Measurements from ENCODE around the gene PJA2. TPM values are rescaled to one million over a fixed set of nuclear protein-coding genes. Genes with fewer than 3 reads are reported as not detected.

Gene PJA2
- total and polyA plus RNA-seq, 2 donors (not counting 3 experiments of a cell fraction or from before 2014, with no cell fraction given), result 24.4 to 64.9 TPM

DNA sequence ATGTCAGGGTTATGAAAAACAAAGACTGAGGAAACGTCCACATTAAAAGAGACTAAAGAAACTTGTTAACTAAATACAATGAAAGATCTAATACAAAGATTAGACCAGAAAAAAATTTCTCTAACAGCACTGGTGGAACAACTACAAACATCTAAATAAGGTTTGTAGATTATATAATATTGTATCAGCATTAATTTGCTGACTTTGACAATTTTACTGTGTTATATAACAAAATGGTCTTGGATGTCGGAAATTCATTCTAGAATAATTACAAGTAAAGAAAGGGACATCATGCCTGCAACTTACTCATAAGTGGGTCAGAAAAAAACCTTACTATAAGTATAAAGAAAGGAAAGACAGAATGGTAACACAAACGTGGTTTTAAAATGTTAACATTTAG lies 50.1 kb downstream of the PJA2 start:
- no peak overlapping the region for H3K4me3 ChIP-seq (replicated peaks in 1 of 3; ENCODE audit: insufficient read depth in 1 of 3, low read depth in 1 of 3, low read length in 3 of 3)
- no peak overlapping the region for H3K4me2 ChIP-seq (ENCODE audit: insufficient read depth, low read length)
- peaks cover under 1% of the 10 kb centered on the region for H4K20me1 ChIP-seq (replicated peaks; ENCODE audit: control insufficient read depth, extremely low read depth, insufficient read depth, low read length)
- DNase-seq (ENCODE audit: low read depth, low spot score) (no peak), FAIRE-seq (no peak)
- peaks cover 1% of the 10 kb centered on the region for H3K79me2 ChIP-seq (ENCODE audit: control insufficient read depth, insufficient read depth, low read length)
- CTCF ChIA-PET, result no interaction called here
- TF ChIP-seq FOS (IDR thresholded peaks at IDR 0.05; ENCODE audit: borderline replicate concordance, insufficient read depth, low read length) (no peak), POLR2A (IDR thresholded peaks at IDR 0.05; ENCODE audit: low read depth, low read length) (no peak), POLR2AphosphoS5 (IDR thresholded peaks at IDR 0.05; ENCODE audit: insufficient read depth, low read depth, low read length) (no peak)
- TF ChIP-seq, protein P1, sequence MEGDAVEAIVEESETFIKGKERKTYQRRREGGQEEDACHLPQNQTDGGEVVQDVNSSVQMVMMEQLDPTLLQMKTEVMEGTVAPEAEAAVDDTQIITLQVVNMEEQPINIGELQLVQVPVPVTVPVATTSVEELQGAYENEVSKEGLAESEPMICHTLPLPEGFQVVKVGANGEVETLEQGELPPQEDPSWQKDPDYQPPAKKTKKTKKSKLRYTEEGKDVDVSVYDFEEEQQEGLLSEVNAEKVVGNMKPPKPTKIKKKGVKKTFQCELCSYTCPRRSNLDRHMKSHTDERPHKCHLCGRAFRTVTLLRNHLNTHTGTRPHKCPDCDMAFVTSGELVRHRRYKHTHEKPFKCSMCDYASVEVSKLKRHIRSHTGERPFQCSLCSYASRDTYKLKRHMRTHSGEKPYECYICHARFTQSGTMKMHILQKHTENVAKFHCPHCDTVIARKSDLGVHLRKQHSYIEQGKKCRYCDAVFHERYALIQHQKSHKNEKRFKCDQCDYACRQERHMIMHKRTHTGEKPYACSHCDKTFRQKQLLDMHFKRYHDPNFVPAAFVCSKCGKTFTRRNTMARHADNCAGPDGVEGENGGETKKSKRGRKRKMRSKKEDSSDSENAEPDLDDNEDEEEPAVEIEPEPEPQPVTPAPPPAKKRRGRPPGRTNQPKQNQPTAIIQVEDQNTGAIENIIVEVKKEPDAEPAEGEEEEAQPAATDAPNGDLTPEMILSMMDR (IDR thresholded peaks at IDR 0.05; ENCODE audit: extremely low read depth in 1 of 2, insufficient read depth in 1 of 2, low read depth in 1 of 2, low read length in 2 of 2), result no peak
- no peaks in the 10 kb centered on the region for H3K4me1 ChIP-seq (ENCODE audit: control insufficient read depth, extremely low read depth, insufficient read depth, low read length)
- BruUV-seq (replicated peaks), result no TSS peak
- H3K27ac ChIP-seq (ENCODE audit: insufficient read depth, low read depth, low read length), result no peak overlapping the region
- H3K36me3 ChIP-seq (ENCODE audit: control insufficient read depth in 2 of 2, extremely low read depth in 1 of 2, insufficient read depth in 2 of 2, low read length in 2 of 2), result peaks cover 0 to 3% of the 10 kb centered on the region in 2 experiments
- no peaks in the 10 kb centered on the region for H3K9me1 ChIP-seq (replicated peaks; ENCODE audit: control insufficient read depth, extremely low read depth, insufficient read depth, low read length)
- dilution Hi-C loops (cut with MboI; ENCODE audit: extremely low pct_ligation_motif_present, low sequenced_read_pairs) (no loop called here), intact Hi-C loops (cut with micrococcal nuclease) (no loop called here)
- POLR2A ChIA-PET, result no interaction called here
- no peaks in the 10 kb centered on the region for H3K27me3 ChIP-seq (ENCODE audit: control insufficient read depth in 2 of 2, insufficient read depth in 2 of 2, low read length in 2 of 2)
- H2AFZ ChIP-seq (ENCODE audit: low read depth, low read length), result no peak overlapping the region
- H3K9me3 ChIP-seq (replicated peaks; ENCODE audit: control insufficient read depth, insufficient read depth, low read length), result no peaks in the 10 kb centered on the region
- H3K9ac ChIP-seq (replicated peaks; ENCODE audit: extremely low read depth, insufficient read depth, low read length), result no peak overlapping the region

DNA sequence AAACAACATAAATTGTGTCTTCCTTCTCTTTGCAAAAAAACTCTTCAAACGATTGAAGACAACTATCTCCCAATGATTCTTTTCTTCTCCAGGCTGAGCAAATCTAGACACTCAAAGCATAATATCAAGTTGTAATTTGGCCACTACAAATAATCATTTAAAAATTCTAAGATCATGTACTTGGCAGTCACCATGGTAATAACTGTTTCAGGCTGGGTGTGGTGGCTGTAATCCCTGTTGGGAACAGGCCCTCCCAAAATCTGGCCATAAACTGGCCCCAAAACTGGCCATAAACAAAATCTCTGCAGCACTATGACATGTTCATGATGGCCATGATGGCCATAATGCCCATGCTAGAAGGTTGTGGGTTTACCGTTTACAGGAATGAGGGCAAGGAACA lies 52.0 kb downstream of the PJA2 start:
- no peak overlapping the region for H3K9ac ChIP-seq (replicated peaks; ENCODE audit: extremely low read depth, insufficient read depth, low read length)
- no peaks in the 10 kb centered on the region for H3K4me1 ChIP-seq (ENCODE audit: control insufficient read depth, extremely low read depth, insufficient read depth, low read length)
- no peaks in the 10 kb centered on the region for H4K20me1 ChIP-seq (replicated peaks; ENCODE audit: control insufficient read depth, extremely low read depth, insufficient read depth, low read length)
- DNase-seq (ENCODE audit: low read depth, low spot score) (no peak), FAIRE-seq (no peak)
- BruUV-seq (replicated peaks), result no TSS peak
- ChIA-PET CTCF (no interaction called here), POLR2A (no interaction called here)
- dilution Hi-C loops (cut with MboI; ENCODE audit: extremely low pct_ligation_motif_present, low sequenced_read_pairs), result no loop called here
- no peaks in the 10 kb centered on the region for H3K27me3 ChIP-seq (ENCODE audit: control insufficient read depth in 2 of 2, insufficient read depth in 2 of 2, low read length in 2 of 2)
- no peak overlapping the region for H2AFZ ChIP-seq (ENCODE audit: low read depth, low read length)
- no peak overlapping the region for H3K4me3 ChIP-seq (replicated peaks in 1 of 3; ENCODE audit: insufficient read depth in 1 of 3, low read depth in 1 of 3, low read length in 3 of 3)
- peaks cover 1% of the 10 kb centered on the region for H3K79me2 ChIP-seq (ENCODE audit: control insufficient read depth, insufficient read depth, low read length)
- peaks cover 0 to 3% of the 10 kb centered on the region in 2 experiments for H3K36me3 ChIP-seq (ENCODE audit: control insufficient read depth in 2 of 2, extremely low read depth in 1 of 2, insufficient read depth in 2 of 2, low read length in 2 of 2)
- TF ChIP-seq FOS (IDR thresholded peaks at IDR 0.05; ENCODE audit: borderline replicate concordance, insufficient read depth, low read length), result no peak
- TF ChIP-seq POLR2AphosphoS5 (IDR thresholded peaks at IDR 0.05; ENCODE audit: insufficient read depth, low read depth, low read length), result no peak
- TF ChIP-seq MYC (IDR thresholded peaks at IDR 0.05; ENCODE audit: low read depth, low read length), result no peak
- TF ChIP-seq, protein P2, sequence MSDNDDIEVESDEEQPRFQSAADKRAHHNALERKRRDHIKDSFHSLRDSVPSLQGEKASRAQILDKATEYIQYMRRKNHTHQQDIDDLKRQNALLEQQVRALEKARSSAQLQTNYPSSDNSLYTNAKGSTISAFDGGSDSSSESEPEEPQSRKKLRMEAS (IDR thresholded peaks at IDR 0.05; ENCODE audit: insufficient read depth, insufficient read length), result no peak
- no peak for TF ChIP-seq GATA2 (IDR thresholded peaks at IDR 0.05; ENCODE audit: insufficient read depth, insufficient read length, low read depth, low read length)
- no peak for TF ChIP-seq JUN (IDR thresholded peaks at IDR 0.05; ENCODE audit: borderline replicate concordance, insufficient read depth, insufficient read length, low read depth)
- TF ChIP-seq, protein P1 (IDR thresholded peaks at IDR 0.05; ENCODE audit: extremely low read depth in 1 of 2, insufficient read depth in 1 of 2, low read depth in 1 of 2, low read length in 2 of 2), result no peak
- no peak for TF ChIP-seq EZH2 (IDR thresholded peaks at IDR 0.05; ENCODE audit: borderline replicate concordance, low read depth, low read length, severe bottlenecking)
- TF ChIP-seq POLR2A (IDR thresholded peaks at IDR 0.05; ENCODE audit: low read depth, low read length), result no peak
- no peak overlapping the region for H3K4me2 ChIP-seq (ENCODE audit: insufficient read depth, low read length)
- H3K9me3 ChIP-seq (replicated peaks; ENCODE audit: control insufficient read depth, insufficient read depth, low read length), result no peaks in the 10 kb centered on the region
- intact Hi-C loops (cut with micrococcal nuclease), result no loop called here
- no peak overlapping the region for H3K27ac ChIP-seq (ENCODE audit: insufficient read depth, low read depth, low read length)
- H3K9me1 ChIP-seq (replicated peaks; ENCODE audit: control insufficient read depth, extremely low read depth, insufficient read depth, low read length), result no peaks in the 10 kb centered on the region

All from endothelial cell of umbilical vein (primary cell).